ENCODE results near the gene CLCN4. TPM values are rescaled to one million over a fixed set of nuclear protein-coding genes. Genes with fewer than 3 reads are reported as not detected.

The CLCN4 gene
- total RNA-seq, 1 experiment from 2014 or later = 17.2 TPM

DNA sequence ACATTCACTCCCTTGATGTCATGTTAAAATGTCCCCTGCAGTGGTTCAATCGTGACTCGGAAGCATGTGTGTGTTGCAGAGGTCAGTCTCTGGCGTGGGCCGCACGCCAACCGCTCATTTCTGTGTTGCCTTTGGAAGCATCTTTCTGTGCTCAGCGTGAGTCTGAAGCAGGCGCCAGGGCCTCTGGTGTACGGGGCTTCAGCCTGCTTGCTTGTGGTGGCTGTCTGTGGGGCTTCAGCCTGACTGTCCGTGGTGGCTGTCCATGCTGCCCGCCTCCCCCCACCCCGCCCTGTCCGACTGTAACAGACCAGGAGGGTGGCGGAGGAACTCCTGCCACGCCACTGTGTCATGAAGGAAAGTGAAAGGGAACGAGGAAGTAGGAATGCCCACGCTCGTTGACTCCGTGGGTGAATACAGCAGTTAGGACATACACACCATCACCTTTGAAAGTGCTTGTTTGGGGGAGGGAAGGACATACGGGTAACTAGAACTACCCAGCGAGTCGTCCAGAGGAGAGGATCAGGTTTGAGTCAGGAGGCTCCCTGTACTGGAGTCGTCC, 14.7 kb upstream of the CLCN4 start:
- peaks cover 10% of the 10 kb centered on the region; the same call in 1 of the 2 replicates for H3K4me1 ChIP-seq
- no peaks in the 10 kb centered on the region for H3K27me3 ChIP-seq
- H3K9me3 ChIP-seq (replicated peaks) = no peaks in the 10 kb centered on the region
- H3K27ac ChIP-seq = no peak overlapping the region
- no peaks in the 10 kb centered on the region for H3K36me3 ChIP-seq
- DNase-seq = no peak
- no peak overlapping the region for H3K4me3 ChIP-seq

DNA sequence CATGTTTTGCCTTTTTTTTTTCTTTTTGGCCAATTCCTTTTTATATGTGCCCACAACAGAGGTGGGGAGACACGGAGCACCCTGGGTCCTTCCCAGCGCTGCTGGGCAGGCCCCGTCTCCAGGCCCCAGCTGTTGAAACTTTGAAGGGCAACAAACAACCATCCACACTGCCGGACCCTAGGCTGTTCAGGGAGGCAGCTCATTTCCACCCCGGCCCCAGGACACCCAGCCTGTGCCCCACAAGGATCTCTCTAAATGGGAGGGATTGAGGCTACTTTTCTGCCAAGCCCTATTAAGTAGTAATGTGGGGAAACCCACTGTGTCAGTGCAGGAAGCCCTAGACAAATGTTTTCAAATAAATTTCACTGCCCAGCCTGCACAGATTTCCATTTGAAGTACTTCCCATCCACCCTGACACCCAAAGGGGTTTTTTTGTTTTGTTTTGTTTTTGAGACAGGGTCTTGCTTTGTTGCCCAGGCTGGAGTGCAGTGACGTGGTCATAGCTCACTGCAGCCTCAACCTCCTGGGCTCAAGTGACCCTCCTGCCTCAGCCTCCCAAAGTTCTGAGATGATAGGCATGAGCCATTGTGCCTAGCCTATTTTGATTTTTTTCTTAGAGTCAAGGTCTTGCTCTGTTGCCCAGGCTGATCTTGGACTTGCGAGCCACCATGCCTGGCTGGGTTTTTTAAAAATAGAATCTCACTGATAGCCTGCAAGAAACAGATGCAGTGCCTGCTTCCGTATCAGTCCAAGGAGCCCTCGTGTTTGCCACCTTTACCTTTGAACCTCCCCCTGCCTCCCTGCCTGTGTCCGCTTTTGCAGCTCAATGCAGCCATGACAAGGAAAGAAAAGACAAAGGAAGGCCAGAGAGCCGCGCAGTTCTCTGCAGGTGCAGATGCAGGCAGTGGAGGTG, 13.4 kb upstream of the CLCN4 start:
- peaks cover 3% of the 10 kb centered on the region; the same call in 1 of the 2 replicates for H3K4me1 ChIP-seq
- H3K27ac ChIP-seq = no peak overlapping the region
- no peaks in the 10 kb centered on the region for H3K27me3 ChIP-seq
- H3K36me3 ChIP-seq = no peaks in the 10 kb centered on the region
- no peaks in the 10 kb centered on the region for H3K9me3 ChIP-seq (replicated peaks)
- DNase-seq = no peak
- no peak overlapping the region for H3K4me3 ChIP-seq

DNA sequence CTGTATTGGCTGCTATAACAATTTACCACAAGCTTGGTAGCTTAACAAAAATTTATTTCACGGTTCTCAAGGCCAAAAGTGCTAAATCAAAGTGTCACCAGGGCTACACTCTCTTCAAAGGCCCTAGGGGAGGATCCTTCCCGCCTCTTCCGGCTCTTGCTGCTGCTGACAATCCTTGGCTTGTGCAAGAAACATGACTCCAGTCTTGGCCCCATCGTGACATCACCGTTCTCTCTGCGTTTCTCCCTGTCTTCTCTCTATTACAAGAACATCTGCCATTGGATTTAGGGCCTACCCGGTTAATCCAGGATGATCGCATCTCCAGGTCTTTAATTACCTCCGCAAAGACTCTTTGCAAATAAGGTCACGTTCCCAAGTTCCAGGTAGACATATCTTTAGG, 10.4 kb upstream of the CLCN4 start:
- H3K4me1 ChIP-seq = peaks cover 3% of the 10 kb centered on the region; the same call in 1 of the 2 replicates
- no peak overlapping the region for H3K27ac ChIP-seq
- peak; percentile 69 to 81 for DNase-seq
- H3K27me3 ChIP-seq = no peaks in the 10 kb centered on the region
- no peak overlapping the region for H3K4me3 ChIP-seq
- no peaks in the 10 kb centered on the region for H3K9me3 ChIP-seq (replicated peaks)
- no peaks in the 10 kb centered on the region for H3K36me3 ChIP-seq

DNA sequence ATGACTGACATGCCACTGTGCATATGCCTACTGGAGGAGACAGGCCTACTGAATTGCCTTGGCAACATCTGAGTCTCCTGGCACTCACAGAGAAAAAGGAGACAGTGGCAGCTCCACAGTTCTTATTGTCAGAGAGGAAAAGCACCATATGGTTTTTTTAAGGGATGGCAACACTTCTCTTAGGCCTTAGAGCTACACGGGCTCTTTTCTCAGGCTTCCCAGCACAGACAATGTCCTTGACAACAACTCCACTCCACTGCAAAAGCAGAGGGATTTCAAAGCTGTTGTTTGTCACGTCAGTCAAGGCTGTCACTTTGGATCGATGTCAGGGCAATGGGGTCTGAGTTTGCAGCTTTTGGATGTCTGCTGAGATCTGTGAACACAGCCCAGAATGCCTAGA, 4.7 kb upstream of the CLCN4 start:
- Histone ChIP-seq H3K36me3 (no peaks in the 10 kb centered on the region), H3K4me3 (no peak overlapping the region), H3K27ac (no peak overlapping the region), H3K9me3 (replicated peaks) (no peaks in the 10 kb centered on the region), H3K4me1 (peaks cover 4% of the 10 kb centered on the region; the same call in 1 of the 2 replicates), H3K27me3 (no peaks in the 10 kb centered on the region)
- no peak for DNase-seq

DNA sequence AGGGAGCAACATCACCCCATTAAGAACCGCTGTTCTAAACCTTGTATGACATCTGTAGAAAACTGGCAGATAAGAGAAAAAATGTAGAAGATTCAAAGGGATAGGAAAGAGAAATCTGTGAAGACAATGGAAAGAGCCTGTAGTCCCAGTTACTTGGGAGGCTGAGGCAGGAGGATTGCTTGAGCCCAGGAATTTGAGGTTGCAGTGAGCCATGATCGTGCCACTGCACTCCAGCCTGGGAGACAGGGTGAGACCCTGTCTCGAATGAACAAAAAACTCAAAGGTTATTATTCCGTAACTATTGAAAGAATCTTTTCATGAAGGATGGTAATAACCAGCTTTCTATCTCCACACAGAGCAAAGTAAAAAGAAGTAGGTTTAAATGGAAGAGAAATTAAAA, 1.6 kb upstream of the CLCN4 start:
- Histone ChIP-seq H3K36me3 (no peaks in the 10 kb centered on the region), H3K9me3 (replicated peaks) (no peaks in the 10 kb centered on the region), H3K4me3 (no peak overlapping the region), H3K27me3 (no peaks in the 10 kb centered on the region), H3K27ac (no peak overlapping the region), H3K4me1 (peaks cover 8% of the 10 kb centered on the region; the same call in 1 of the 2 replicates)
- DNase-seq = no peak

DNA sequence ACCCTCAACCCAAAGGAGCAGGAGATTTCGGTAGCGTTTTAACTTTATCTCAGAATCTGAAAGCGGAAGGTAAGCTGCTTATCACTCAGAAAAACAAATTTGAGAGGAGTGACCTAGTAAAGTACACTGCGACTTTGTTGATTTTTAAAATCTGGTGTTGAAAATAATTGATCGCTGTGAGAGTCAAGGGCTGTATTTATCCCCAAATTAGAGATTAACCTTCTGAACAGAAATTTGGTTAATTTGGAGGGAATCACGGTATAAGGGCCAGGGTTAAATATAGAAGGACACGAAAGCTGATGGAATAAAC, 212 bp downstream of the CLCN4 start:
- DNase-seq = no peak
- Histone ChIP-seq H3K36me3 (0 out of 2 replicates have a peak, but pooled peaks cover 2% of the 10 kb centered on the region), H3K4me1 (peaks cover 8% of the 10 kb centered on the region; the same call in 1 of the 2 replicates), H3K9me3 (replicated peaks) (no peaks in the 10 kb centered on the region), H3K27ac (peak overlapping the region; percentile 92), H3K4me3 (peak overlapping the region; percentile 68), H3K27me3 (no peaks in the 10 kb centered on the region)

DNA sequence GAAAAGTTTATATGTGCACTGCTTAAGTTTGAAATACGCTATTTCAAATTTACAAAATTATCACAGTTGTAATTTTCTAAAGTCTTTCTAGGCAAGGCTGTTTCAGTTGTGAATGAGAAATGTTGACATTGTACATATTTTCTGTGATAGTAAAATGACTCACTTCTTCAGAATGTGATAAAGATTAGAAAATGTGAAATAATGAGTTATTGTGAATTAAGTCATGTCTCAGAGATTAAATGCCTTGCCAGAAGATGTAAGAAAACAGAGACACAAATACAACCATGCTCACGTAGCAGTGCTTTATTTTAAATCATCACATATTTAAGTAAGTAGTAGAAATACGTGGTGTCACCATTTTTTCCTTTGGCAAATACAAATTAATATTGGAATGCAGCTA, 768 bp downstream of the CLCN4 start:
- Histone ChIP-seq H3K4me3 (peak overlapping the region; percentile 68), H3K27ac (peak overlapping the region; percentile 92)
- no peak for DNase-seq

DNA sequence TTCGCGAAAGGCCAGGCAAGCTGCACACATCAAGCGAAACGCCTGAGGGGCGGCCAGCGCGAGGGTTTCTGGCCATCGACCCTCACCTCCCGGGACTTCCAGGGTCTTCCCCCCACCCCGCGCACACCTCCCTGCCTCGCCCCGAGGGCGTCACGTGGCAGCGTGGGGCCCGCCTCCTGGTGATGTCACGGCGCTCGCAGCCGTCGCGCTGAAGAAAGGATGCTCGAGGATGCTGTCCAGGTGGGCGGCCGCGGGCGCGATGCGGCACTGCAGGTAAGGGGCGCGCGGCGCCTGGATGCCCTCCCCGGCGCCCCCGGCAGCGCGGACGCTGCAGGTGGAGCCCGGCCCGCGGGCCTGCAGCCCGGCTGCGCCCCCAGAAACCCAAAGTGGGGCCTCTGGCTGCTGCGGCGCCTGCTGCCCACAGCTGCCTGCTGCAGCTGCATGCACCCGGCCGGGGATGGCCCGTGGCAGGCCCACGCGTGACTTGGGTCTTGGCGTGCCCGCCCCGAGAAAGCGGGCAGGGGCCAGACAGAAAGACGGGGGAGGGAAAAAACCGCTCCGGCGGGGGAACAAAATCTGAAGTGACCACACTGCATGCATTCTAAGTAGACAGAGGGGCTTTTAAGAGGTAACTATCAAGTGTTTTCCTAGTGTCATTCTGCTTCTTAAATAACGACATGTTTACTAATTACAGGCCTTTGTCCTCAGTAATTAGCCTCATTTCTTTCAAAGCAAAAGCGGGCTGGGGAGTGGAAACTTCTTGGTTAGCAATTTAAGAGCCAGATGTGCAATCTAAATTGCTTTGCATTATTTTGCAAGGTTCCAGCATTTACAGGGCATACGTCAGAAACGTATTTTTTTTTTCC, 1.7 kb downstream of the CLCN4 start:
- Histone ChIP-seq H3K36me3 (peaks cover 9% of the 10 kb centered on the region), H3K4me1 (peaks cover 8% of the 10 kb centered on the region; the same call in 1 of the 2 replicates), H3K27ac (no peak overlapping the region; the same call in 1 of the 2 replicates), H3K27me3 (no peaks in the 10 kb centered on the region), H3K4me3 (no peak overlapping the region), H3K9me3 (replicated peaks) (no peaks in the 10 kb centered on the region)
- no peak for DNase-seq

More for the DNA sequence above, 768 bp downstream of the CLCN4 start:
- Histone ChIP-seq H3K9me3 (replicated peaks) (no peaks in the 10 kb centered on the region), H3K27me3 (no peaks in the 10 kb centered on the region), H3K36me3 (peaks cover 7% of the 10 kb centered on the region), H3K4me1 (peaks cover 8% of the 10 kb centered on the region; the same call in 1 of the 2 replicates)

DNA sequence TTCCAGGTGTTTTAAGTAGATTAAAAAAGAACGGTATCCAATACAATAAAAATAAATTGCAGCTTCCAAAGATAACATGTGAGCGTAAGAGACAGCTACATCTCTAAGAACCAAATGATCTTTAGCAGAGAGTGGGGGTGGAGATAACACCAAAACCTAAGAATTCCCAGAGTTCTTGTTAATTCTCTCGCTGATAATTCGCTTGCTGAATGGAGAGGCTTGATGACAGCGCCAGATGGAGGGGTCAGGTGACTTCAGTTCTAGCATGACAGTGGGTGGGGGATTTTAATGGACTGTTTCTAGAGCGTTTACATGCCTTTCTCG, 2.3 kb downstream of the CLCN4 start:
- no peaks in the 10 kb centered on the region for H3K27me3 ChIP-seq
- H3K9me3 ChIP-seq (replicated peaks) = no peaks in the 10 kb centered on the region
- DNase-seq = no peak
- peaks cover 8% of the 10 kb centered on the region; the same call in 1 of the 2 replicates for H3K4me1 ChIP-seq
- peaks cover 11% of the 10 kb centered on the region for H3K36me3 ChIP-seq
- no peak overlapping the region for H3K27ac ChIP-seq
- no peak overlapping the region for H3K4me3 ChIP-seq

DNA sequence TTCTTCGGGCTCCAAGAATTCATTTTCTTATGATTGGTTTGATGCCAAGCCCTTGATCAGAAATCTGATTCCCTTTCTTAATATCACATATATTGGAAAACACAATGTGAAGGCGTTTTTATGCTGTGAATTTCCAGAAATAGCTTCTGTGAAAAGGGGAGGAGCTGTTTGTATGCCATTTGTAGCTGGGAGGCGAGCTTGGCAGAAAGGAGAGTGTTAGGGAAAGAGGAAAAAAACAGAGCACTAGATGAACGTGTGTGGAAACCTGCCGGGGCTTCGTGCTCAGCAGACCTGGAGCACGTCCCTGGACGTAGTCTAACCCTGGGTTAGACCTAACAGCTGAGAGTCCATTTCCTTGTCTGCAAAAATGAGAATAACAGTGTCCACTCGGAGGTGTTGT, 3.4 kb downstream of the CLCN4 start:
- no peak overlapping the region for H3K27ac ChIP-seq
- peaks cover 10% of the 10 kb centered on the region; the same call in 1 of the 2 replicates for H3K4me1 ChIP-seq
- H3K27me3 ChIP-seq = no peaks in the 10 kb centered on the region
- H3K36me3 ChIP-seq = peaks cover 13% of the 10 kb centered on the region
- no peak for DNase-seq
- no peak overlapping the region for H3K4me3 ChIP-seq
- H3K9me3 ChIP-seq (replicated peaks) = no peaks in the 10 kb centered on the region

DNA sequence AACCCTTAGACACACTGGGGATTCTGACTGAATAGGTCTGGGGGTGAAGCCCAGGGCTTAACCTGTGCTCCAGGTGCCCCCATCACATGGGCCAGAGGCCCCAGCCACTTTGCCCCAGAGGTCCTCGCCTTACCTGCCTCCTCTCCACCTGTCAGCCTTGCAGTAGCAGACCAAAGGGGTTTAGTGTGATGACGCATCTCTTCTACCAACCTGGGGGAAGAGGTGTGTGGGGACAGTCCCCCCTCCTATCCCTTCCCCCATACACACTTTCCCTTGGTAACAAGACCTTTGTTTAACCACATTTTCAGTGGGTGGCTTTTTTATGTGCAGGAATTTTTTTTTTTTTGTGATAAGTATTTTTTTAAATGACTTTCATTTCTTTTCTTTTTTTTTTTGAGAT, 6.3 kb downstream of the CLCN4 start:
- no peak for DNase-seq
- peaks cover 22% of the 10 kb centered on the region for H3K4me1 ChIP-seq
- H3K36me3 ChIP-seq = peaks cover 13% of the 10 kb centered on the region
- H3K27ac ChIP-seq = no peak overlapping the region
- H3K4me3 ChIP-seq = no peak overlapping the region
- no peaks in the 10 kb centered on the region for H3K27me3 ChIP-seq
- no peaks in the 10 kb centered on the region for H3K9me3 ChIP-seq (replicated peaks)

DNA sequence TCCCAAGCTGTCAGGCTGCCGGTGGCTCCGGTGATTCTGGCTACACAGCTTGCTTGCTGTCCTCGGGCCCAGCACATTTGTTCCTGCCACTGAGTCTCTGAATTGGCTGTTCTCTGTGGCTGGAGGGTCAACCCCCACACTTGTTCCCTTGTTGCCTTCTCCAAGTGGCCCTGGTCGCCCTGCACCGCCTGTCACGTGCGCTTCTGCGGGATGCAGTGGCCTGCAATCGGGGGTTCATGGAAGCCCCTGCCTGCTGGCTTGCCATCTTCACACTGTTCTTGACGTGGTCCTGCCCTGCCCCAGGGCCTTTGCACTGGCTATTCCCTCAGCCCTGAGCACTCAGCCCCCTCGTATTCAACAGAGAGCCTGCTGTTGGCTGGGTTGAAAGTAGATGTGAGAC, 8.1 kb downstream of the CLCN4 start:
- peak overlapping the region; percentile 90 for H3K27ac ChIP-seq
- peaks cover 29% of the 10 kb centered on the region for H3K4me1 ChIP-seq
- H3K9me3 ChIP-seq (replicated peaks) = no peaks in the 10 kb centered on the region
- peaks cover 13% of the 10 kb centered on the region for H3K36me3 ChIP-seq
- no peak overlapping the region for H3K4me3 ChIP-seq
- no peak for DNase-seq
- H3K27me3 ChIP-seq = no peaks in the 10 kb centered on the region

DNA sequence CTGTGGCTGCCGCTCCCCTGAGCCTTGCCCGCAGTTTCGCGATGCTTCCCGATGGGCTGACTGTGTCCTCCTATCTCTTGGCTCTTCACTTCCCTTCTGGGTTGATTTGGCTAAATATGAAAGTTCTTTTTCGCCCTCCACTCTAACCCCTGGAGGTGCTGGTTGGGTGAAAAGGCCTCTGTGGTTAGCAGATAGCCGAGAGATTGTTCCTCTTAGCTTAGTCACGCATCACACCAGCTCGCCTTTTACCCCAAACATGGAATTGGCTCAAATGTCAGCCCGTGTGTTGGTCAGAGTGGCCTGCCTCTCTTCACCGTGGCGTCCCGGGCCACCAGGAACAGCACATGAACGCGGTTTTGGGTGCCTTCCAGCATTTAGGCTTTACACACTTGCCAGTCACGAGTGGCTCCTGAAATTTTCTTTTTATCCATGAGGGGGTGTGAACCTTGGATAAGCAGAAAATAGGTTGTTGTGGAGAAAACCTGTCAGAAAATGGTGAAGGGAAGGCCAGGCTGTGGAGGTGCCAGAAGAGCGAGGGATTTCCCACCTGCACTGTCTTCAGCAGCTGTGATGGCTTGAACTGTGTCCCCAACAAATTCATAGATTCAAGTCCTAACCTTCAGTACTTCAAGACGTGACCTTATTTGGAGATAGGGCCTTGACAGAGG, 8.9 kb downstream of the CLCN4 start:
- no peak overlapping the region for H3K4me3 ChIP-seq
- peaks cover 13% of the 10 kb centered on the region for H3K36me3 ChIP-seq
- H3K4me1 ChIP-seq = peaks cover 29% of the 10 kb centered on the region
- peak overlapping the region; percentile 90 for H3K27ac ChIP-seq
- no peaks in the 10 kb centered on the region for H3K27me3 ChIP-seq
- DNase-seq = peak; percentile 62 to 78
- no peaks in the 10 kb centered on the region for H3K9me3 ChIP-seq (replicated peaks)

DNA sequence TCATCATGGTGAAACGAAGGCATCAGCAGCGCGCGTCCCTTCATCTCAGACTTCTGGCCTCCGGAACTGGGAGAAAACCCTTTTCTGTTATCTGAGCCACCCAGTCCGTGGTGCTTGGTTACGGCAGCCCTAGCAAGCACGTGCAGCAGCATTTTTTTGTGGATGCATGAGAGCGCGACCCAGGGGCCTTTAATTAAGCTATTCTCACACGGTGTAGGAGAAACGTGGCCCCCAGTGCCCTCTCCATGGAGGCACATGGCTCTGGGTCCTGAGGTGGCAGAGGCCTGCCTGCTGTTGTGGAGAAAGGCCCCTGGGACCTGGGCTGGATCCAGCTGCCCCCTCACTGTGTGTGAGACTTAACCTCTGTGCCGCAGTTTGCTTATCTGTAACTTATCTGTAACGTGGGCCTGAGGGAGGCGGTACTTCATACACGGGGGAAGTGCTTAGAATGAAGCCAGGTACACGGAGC, 9.5 kb downstream of the CLCN4 start:
- H3K4me1 ChIP-seq = peaks cover 29% of the 10 kb centered on the region
- no peaks in the 10 kb centered on the region for H3K9me3 ChIP-seq (replicated peaks)
- H3K27me3 ChIP-seq = no peaks in the 10 kb centered on the region
- H3K36me3 ChIP-seq = peaks cover 11% of the 10 kb centered on the region
- no peak overlapping the region for H3K4me3 ChIP-seq
- no peak for DNase-seq
- peak overlapping the region; percentile 90 for H3K27ac ChIP-seq

All from SJCRH30 (cell line).